Astrocyte (in vitro differentiated cells and primary cell): ENCODE measurements around the gene GYPC.

Experiments
- CTCF ChIP-seq: IDR thresholded peaks from 2 replicates; pipeline ENCODE4 v1.5.1; 2011; ENCODE audit warnings: low read depth, mild to moderate bottlenecking, inconsistent platforms, low read length, moderate library complexity; ENCODE audit not compliant: insufficient read depth
- EZH2 ChIP-seq: IDR thresholded peaks from 2 replicates; pipeline ENCODE4 v1.6.1; 2012; ENCODE audit warnings: mild to moderate bottlenecking, low read length, inconsistent platforms; ENCODE audit not compliant: insufficient read depth

- no peak for TF ChIP-seq CTCF
- TF ChIP-seq EZH2 = no peak
These were observed 40.9 kb downstream of the GYPC start for GRCh38 chr2:126696644-126697520.
